HG02938 (cell line): ENCODE results near the gene SGCB.

Source experiments
- ATAC-seq: cut with Tn5 transposase; IDR thresholded peaks from one replicate; pipeline ENCODE4 v1.9.1; 2021; ENCODE audit warnings: mild to moderate bottlenecking, moderate library complexity; ENCODE audit not compliant: unreplicated experiment

The SGCB gene

DNA sequence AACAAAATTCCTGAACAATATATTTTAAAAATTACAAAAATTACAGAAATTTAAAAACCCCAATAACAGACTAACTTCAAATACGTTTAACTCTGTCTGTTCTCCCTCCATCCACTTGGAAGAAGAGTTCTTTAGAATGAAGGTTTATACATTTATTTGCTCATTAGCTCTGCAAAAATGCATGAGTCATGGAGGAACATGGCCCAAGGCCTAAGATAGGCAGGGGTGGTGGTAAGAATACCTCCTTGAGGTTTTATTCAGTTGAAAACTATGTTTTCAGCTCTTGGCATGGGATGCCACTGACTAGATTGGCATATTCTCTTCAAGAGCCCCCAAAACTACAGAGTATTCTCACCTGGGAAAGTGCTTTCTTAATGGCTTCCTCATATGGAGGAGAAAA, 9.1 kb downstream of the SGCB start:
- ATAC-seq, result no peak

DNA sequence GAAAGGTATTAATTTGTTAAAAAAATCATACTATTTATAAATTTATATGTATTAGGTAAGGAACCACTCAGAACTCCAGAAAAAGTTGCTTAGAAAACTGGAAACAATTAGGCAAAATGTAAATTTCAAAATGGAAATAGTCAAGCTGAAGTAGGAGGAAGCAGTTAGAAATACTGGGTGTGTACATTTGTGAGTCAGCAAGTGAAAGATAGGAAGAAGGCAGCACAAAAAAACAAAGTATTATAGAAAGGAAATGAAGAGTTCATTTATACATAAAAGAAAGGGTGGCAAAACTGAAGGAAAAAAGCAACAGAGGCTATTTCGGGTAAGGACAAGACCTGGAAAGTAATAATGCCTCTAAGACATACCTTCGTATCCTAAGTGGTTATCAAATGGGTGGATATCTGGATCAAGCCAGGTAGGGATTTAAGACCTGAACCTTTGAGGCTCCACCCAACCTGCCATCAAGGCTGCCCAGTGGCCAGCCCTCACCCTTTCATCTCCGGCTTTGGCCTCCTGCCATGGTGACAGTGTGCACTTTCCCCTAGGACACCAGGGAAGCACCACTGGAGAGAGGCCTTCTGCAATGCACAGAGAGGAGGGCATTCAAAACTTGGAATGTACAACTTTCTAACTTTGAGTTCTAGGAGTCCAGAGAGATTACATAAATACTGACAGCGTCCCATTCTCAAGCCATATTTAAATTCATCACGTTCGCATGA, 18.0 kb downstream of the SGCB start, which contains the start of gene LRRC66:
Gene LRRC66, minus strand, starts transcription at position 428 of the 722 bp plus-strand sequence. CDS start 2,750 bp downstream, outside the sequence.
- ATAC-seq, result no peak

DNA sequence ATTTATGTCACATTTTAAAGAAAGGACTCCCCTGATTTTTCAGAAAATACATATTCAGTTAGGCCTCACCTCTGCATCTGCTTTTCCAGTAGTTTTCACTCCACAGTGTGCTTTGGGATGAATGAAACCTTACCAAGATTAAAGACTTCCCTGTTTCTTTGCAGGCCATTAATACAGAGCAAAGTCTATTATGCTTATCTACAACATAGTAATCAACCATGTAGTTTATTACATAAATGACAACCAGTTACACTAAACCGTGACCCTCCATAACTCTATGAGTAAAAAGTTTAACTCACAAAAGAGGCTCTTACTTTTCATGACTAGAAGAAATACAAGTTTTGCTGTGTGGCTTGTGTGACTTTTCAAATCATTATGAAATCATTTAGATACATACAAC, 20.3 kb downstream of the SGCB start:
- no peak for ATAC-seq

DNA sequence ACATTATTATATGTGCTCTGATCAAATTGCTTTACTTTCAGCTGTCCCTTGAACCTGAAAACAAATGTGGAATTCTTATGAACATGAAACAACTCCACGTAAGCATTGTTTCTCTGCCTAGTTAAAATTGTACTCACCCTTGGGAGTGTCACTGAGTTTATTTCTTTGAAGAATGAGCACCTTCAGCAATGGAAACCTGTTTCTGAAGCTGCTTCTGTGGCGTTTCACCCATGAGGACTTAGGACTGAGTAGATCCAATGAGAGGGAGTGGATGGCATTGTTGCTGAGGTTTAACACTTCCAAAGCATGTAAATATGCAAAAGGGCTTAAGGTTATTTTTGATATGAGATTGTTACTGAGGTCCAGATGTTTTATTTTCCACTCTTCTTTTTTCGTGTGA, 21.1 kb downstream of the SGCB start:
- ATAC-seq, result no peak

DNA sequence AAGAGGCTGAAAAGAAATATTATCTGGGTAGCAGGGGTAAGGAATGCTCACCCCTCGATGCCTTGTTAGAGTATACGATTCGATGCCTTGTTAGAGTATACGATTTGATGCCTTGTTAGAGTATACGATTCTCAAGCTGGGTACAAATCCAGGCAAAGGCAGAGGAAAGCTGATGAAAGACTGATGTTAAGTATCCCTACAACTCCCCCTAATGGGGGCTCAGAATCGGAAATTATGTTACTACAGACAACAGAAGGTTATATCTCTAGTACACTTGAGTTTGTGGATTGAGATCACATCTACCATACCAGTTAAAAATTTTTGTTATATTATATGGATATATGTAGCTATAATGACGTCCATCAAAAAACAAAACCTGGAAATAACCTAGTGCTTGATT, 22.7 kb downstream of the SGCB start:
- no peak for ATAC-seq

DNA sequence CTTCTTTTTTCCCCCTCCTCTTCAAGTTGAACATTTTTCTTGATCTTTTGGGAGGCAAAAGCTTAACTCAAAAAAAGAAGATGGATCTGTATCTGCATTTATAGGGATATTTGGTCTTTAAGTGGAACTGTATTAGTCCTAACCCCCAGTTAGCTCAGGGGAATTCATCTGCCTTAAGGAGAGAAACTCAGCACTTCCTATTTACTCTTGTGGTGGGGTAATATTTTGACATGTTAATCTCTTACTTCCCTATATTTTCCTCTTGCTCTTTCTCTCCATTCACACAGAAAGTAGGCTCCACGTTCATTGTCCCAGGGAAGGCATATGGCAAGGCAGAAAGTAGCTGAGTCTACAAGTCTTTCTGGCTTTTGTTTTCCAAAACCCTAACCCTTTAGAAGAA, 23.2 kb downstream of the SGCB start:
- ATAC-seq, result no peak

DNA sequence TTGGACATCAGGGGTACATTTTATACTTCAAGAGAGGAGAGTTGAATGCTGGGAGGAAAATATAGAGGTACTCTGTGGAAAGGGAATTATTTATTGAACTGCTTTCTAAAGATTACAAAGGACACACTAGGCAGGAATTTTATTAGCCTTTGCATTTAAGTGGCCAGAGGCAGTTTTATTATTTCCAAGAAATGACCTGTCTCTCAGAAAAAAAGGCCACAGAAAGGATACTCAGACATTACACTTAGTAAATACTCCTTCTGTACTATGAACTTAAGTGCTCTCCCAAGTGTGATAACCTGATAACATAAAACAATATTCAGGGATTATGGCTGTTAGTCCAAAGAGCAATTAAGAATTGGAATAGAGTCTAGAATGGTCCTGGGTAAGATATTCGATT, 25.4 kb downstream of the SGCB start:
- ATAC-seq, result no peak

DNA sequence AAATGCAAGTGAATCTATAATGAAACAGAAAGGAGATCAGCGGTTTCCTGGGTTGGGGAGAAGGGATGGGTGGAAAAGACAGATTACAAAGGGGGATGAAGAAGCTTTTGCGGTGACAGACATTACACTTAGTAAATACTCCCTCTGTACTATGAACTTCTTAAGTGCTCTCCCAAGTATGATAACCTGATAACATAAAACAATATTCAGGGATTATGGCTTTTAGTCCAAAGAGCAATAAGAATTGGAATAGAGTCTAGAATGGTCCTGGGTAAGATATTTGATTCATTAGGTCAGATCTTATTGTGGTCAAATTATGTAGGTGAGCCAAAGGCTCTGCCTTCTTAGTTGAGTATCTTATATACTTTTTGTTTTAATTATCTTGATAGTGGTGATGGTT, 27.1 kb downstream of the SGCB start:
- ATAC-seq, result no peak

DNA sequence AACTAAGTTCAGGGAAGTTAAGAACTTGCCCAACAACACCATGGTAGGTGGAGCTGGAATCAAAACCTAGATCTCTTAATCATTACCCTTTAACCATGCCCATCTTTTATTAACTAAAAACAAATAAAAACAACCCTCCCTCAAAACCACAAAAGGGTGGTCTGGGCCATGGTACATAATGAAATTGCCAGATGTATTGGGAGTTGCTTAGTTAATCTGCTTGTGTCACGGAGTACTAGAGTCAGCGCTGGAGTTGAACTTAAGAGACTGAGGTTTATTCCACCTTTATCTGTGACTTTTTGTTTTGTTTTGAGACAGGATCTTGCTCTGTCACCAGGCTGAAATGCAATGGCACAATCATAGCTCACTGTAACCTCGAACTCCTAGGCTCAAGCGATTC, 31.2 kb downstream of the SGCB start:
- no peak for ATAC-seq

DNA sequence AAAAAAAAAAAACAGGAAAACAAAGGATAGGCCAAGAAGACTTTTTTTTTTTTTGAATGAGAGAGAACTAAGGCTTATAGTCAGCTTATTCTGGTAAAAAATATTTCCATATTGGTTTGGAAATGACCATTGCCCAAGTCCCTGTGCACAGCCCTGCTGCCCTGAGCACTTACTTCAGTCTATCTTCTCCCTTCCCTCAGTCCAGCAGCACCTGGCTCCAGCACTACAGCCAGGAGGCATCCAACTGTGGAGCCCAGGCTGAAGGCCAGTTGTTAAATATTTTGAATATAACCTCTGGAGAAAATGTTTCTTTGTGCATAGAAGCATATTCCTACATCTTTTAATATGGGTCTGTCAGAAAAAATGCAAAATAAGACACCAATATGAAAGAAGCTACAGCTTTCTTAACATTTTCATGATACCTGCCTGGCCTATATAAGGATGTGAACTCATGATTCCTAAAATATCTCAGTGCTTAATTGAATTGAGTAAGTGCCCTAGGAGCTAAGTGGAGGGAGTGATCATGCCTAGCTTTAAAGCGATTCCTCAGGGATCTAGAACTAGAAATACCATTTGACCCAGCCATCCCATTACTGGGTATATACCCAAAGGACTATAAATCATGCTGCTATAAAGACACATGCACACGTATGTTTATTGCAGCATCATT, 32.4 kb downstream of the SGCB start:
- no peak for ATAC-seq

DNA sequence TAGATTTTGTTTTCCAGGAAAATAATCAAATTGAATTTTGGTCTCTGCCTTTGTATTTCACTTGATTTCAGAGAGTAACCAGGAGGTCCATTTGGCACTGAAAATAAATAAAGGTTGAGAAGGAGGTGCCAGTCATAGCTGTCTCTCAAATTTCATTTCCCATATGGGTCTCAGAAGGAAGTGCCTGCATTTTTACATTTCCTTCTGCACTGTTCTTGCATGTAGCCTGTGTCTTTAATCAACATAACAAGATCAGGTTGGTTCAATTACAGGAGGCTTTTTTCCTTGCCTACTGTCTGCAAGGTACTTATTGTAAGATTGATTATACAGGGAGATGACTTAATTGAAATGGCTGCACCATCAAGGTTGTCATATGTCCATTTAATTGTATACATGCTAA, 33.7 kb downstream of the SGCB start:
- no peak for ATAC-seq

DNA sequence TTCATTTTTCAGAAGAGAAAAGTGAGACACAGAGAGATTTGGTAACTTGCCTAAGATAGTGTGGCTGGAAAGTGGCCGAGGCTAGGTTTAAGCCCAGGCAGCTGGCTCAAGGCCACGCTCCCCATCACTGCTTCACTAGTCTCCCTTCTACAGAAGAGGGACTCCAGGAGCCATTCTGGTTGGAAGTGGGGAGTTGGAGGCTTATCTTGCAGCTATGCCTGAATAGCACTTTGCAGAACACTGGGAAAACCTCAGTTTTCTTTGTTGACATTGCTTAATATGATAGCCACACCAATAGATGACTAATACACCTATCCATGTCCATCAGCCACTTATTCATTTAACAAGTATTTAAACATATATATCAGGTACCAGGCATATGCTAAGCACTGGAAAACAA, 36.5 kb downstream of the SGCB start:
- no peak for ATAC-seq

DNA sequence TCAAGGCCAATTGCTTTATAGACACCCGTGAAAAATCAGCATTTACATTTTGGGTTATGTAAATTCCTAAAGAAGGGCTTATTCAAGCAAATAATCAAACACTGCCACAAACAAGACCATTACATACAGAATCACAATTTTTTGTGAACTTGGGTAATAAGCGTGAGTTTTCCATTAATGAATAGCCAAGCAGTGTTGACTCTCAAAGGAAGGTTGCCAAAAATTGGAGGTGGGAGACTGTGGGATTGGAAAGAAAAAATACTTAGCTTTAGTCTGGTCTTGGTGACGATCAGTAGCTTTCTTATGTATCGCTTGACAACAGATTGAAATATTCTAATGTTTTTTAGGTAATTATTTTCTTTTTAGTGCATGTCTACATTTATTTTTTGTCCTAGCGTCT, 38.8 kb downstream of the SGCB start:
- ATAC-seq, result no peak

DNA sequence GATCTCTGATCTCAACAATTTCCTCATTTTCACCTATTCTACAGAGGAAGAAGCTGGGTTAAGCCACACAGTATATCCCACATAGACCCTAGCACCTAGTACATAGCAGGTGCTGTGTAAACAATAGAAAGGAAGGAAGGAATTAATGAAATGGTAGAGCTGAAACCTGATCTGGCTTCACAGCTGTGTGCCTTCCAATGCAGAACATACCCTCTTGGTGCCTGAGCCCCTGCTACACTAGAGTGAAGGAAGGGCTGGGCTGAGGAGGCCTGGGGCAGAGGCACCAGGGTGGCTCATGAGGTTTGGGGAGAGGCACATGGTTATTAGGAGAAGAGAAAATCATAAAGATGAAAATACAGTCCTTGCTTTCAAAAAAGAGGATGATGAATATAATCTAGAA, 39.3 kb downstream of the SGCB start:
- no peak for ATAC-seq

DNA sequence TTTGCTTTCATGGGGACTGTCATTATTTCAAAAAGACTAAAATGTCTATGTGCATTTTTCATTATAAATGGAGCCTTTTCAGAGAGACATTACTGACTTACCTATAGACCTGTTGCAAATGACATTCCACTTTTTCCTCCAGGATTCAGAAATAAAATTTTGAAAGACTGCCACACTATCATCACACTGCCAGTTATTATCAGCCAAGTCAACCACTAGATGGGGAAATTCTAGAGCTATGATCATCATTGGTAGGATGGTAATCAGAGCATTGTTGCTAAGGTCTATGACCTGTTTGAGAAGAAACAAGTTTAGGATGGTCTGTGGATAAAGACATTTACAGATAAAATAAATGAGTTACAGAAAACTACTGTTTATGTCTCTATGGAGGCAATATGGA, 40.5 kb downstream of the SGCB start:
- ATAC-seq, result no peak

DNA sequence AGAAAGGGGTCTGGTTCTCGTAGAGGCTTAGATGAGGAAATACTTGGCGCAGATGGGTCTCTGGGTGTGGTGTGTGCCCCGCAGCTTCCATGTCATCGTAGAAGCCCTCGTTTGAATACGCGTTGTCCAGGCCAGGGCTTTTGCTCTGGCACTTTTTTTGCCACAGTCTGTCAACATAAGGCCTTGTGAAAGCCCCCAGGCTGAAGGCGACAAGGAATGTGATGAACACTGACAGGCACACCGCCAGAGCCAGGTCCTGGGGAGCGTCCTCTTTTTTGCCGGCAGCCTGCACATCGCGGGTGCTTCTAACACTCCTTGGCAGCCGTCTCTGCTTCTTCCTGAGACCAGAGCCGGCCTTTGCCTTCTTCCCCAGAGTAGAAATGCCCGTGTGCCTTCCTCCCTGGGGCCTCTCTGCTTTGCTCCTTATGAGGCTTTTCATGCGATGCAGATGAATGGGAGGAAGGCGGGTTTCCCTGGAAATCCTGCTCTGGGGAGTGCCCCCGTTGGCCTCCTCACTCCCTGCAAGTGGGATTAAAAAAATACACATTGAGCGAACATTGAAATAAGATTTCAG, 42.4 kb downstream of the SGCB start:
- no peak for ATAC-seq
